GM18951 (cell line): ENCODE data around the gene COL18A1.

Source experiments
- POLR2A ChIP-seq: IDR thresholded peaks from 4 replicates; pipeline ENCODE4 v1.6.1; 2011; ENCODE audit warnings: mild to moderate bottlenecking; ENCODE audit not compliant: insufficient read length, insufficient read depth; ENCODE audit errors: extremely low read depth
- in situ Hi-C: fragments of 300-500 bp; cut with MboI; formaldehyde crosslinking; loops from one replicate; pipeline ENCODE4 v1.12.0; 2022; ENCODE audit warnings: low sequenced_read_pairs, mixed read lengths, inconsistent platforms; ENCODE audit not compliant: unreplicated experiment

COL18A1 gene

GRCh38 chr21:45489722-45489982 is 84.7 kb downstream of the COL18A1 start:
- no peak for TF ChIP-seq POLR2A
- in situ Hi-C loops = no loop called here

DNA sequence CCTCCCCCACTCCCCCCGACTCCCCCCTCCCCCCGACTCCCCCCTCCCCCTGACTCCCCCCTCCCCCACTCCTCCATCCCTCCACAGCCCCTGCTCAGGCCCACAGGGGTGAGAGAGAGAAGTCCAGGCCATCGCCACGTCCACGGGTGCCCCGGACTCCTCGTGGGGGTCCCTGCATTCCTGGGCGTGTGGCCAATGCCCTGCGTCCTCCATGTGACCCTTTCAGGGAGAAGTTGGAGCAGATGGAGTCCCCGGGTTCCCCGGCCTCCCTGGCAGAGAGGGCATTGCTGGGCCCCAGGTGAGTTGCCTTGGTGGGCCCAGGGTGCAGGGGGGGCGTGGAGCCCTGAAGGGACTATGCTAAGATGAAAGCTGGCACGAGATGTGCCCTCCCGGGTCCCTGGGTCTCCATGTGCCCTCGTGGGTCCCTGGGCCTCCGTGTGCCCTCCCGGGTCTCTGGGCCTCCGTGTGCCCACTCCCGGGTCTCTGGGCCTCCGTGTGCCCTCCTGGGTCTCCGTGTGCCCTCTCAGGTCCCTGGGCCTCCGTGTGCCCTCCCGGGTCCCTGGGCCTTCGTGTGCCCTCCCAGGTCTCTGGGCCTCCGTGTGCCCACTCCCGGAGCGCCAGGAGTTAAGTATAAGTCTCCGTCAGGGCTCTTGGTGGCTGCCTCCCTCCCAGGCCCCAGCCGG is 85.2 kb downstream of the COL18A1 start:
- in situ Hi-C loops = no loop called here
- TF ChIP-seq POLR2A = no peak

DNA sequence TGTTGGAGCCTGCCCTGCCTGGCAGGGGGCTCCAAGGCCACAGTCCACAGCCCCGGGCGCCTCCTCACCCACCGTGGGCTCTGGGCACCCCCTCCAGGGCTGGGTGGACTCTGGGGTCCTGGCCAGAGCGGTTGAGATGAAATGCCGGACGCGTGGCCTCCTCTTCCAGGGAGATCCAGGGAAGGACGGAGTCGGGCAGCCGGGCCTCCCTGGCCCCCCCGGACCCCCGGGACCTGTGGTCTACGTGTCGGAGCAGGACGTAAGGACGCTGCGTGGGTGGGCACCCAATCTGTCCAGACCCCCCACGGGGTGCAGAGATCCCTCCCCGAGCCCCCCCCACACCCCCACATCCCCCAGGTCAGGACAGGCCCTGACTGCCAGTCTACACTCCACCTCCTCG is 86.1 kb downstream of the COL18A1 start:
- in situ Hi-C loops = no loop called here
- TF ChIP-seq POLR2A = no peak

DNA sequence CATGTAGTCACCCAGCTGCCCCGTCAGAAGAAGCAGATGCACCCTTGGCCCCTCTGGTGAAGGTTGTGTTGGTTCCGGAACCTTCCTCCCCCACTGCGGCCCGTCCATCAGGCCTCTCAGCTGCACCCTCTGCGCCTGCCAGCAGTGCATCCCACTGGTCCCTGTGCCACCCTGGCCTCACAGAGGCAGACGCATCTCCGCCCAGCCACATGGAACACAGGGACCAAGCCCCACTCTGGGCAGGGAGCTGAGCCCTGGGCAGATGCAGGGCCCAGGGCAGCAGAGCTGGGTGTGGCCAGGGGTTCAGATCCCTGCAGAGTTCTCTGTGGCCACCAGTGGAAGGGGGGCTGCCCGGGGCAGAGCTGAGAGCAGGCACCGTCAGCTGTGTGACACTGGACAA is 86.7 kb downstream of the COL18A1 start:
- in situ Hi-C loops = no loop called here
- TF ChIP-seq POLR2A = no peak

DNA sequence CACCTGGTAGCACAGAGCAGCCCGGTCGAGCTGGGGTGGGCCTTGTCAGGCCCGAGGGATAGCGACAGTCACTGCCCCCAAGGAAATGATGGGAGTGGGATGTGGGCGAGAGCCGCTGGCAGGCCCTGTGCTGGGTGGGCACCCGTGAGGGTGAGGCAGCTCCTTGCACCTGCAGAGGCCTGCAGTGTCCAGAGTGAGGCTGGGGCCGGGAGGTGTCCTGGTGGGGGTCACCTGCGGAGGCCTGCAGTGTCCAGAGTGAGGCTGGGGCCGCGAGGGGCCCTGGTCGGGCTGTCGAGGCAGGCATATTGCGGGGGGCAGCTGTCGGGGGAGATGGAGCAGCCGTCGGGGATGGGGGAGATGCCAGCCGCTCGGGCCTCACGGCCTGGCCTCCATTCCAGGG is 87.8 kb downstream of the COL18A1 start:
- in situ Hi-C loops = no loop called here

GRCh38 chr21:45493401-45494001 is 88.5 kb downstream of the COL18A1 start:
- no peak for TF ChIP-seq POLR2A
- in situ Hi-C loops = no loop called here

More for the DNA sequence above, 87.8 kb downstream of the COL18A1 start:
- TF ChIP-seq POLR2A = no peak

DNA sequence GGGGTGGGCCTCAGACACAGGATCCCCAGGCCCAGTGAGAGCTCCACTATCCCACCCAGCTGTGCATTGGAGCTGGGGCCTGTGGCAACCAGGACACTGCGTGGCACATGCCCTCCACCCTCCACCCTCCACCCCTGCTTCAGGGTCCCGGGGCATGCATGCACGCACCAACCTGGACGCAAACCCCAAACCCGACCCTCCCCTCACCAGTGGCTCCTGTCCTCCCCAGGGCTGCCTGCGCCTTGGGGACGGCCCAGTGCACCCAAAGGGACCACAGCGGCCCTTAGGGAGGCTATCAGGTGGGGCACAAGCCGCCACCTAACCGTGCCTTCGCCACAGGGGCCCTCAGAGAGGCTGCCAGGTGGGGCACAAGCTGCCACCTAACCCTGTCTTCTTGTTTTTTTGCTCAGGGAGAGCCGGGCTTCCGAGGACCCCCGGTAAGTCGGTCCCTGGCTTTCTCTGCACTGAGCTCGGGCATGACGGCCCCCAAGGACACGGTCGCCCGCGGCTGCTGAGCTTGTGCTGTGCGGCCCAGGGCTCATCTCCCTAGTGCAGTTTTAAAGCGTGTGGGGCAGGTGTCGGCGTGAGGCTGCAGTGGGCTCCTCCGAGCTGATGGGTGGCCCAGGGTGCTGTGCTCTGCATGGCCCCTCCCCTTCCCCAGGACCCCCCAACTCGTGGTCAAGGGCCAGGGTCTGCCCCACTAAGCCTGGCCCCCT is 89.3 kb downstream of the COL18A1 start:
- TF ChIP-seq POLR2A = no peak
- in situ Hi-C loops = no loop called here

GRCh38 chr21:45494851-45495680 is 90.1 kb downstream of the COL18A1 start:
- in situ Hi-C loops = no loop called here
- no peak for TF ChIP-seq POLR2A

DNA sequence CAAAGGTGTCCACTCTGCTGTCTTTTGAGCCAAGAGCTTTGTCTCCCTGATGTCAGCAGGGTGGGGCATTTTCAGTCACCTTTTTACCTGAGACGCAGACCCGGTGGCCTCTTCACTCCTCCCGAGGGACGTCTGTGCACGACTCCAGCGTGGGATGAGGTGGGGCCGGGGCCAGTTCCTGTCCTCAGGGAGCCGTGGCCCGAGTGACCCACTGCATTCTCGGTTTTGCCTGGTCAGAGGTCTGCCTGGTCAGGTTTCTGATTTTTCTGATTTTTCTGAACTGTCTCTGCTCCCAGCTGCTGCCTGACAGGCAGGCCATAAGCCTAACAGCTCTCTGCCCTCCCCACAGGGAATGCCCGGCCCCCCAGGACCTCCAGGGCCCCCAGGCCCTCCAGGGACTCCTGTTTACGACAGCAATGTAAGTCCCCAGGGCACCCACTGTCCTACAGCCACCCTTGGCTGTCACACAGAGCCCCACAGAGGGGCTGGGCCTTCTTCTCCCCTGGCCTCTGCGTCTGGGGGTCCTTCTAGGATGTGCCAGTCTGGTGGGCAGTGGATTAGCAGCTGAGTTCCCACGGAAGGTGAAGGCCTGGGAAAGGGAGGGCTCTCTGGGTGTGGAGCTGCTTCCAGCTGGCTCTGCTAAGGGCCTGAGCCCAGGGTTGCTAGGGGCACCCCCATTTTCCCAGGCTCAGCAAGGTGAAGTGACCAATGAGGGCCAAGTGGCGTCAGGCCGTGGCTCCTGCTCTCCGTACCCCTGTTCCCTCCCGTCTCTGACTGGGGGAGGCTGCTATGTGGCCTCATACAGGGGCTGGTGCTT is 91.4 kb downstream of the COL18A1 start:
- TF ChIP-seq POLR2A = no peak
- in situ Hi-C loops = no loop called here

DNA sequence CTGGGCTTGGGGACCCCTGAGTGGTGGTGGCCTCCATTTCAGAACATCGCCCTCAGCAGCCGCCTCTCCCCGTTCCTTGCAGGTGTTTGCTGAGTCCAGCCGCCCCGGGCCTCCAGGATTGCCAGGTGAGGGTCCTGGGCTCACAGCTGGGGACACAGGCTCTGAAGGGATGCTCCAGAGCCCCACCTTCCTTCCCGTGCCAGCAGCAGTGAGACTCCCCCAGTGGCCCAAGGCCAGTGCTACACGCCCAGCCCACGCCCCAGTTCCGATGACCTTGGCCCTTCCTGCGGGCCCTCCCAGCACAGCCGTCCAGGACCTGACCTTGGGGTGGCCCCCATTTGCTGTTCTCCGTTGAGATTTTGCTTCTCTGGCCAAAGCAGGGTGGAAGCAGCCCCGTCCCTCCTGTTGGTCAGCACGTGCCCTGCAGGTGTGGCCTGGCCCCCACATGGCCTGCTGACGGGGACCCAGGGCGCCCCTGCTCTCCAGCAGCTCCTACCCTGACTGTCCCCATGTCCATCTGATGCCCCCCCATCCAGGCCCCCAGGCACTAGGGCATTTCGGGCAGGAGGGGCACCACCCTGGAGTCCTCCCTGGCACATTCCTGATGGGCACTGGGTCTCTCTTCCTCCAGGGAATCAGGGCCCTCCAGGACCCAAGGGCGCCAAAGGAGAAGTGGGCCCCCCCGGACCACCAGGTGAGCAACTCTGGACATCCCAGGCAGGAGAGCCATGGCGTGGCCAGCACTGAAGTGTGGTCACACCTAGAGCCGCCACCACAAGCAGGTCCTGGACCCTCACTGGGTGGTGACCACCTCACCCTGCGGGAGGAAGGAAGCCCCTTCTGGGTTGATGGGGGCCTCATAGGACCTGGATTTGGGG is 92.2 kb downstream of the COL18A1 start:
- TF ChIP-seq POLR2A = no peak
- in situ Hi-C loops = no loop called here

DNA sequence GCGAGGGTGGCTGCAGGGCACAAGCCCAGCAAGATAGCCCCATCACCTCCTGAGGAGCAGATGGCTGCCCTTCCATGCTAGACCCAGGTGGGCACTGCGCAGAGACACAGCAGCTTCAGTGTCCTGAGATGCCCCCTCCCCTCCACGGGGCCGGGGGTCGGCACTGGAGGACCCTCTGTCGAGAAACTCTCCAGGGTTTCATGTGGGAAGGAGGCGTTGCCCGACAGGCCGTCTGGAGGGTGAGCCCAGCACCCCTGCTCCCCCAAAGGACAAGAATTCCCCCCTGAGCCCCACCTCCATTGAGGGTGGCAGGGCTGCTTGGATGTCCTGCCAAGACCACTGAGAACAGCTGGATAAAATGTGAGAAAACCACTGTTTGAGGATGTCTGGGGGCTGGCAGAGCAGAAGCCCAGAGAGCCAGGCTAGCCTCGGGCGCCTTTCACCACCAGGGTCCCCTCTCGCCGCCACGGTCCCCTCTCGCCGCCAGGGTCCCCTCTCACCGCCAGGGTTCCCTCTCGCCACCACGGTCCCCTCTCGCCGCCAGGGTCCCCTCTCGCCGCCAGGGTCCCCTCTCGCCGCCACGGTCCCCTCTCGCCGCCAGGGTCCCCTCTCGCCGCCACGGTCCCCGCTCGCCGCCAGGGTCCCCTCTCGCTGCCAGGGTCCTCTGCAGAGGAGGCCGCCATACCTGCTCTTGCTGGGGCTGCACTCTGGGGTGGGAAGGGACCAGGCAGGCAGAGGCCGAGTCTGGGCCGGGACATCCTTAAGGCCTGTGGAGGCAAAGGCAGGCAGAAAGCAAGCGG is 93.1 kb downstream of the COL18A1 start:
- no peak for TF ChIP-seq POLR2A
- in situ Hi-C loops = no loop called here
